NCI-H524 treated with DMSO at 0.1 percent for 48 hours (cell line): Measurements from ENCODE around the gene FCGR2B.
"Not testable (repeated sequence)": the region's sequence is repeated elsewhere in the genome, so short reads cannot be mapped to it uniquely, and the experiment has no call there.

Experiments used
- DNase-seq: peaks from one replicate; lab custom pipeline; 2025; lab: John Stamatoyannopoulos, UW

Gene FCGR2B

GRCh38 chr1:161662684-161663339, at the start of gene FCGR2B:
Gene FCGR2B (plus strand): TSS chr1:161663143. CDS start chr1:161663242, 99 bp downstream.
- not testable (repeated sequence) for DNase-seq

- not testable (repeated sequence) for DNase-seq
Measured at GRCh38 chr1:161616417-161616816, 46.5 kb upstream of the FCGR2B start.

- DNase-seq: not testable (repeated sequence)
Measured at GRCh38 chr1:161618517-161618916, 44.4 kb upstream of the FCGR2B start.

- DNase-seq: not testable (repeated sequence)
Measured at GRCh38 chr1:161620399-161620798, 42.5 kb upstream of the FCGR2B start.

- DNase-seq: peak; percentile 22
Measured at GRCh38 chr1:161621181-161622000, 41.6 kb upstream of the FCGR2B start.

- DNase-seq: not testable (repeated sequence)
Measured at GRCh38 chr1:161622054-161622453, 40.9 kb upstream of the FCGR2B start.

- not testable (repeated sequence) for DNase-seq
Measured at GRCh38 chr1:161623401-161624051, 39.4 kb upstream of the FCGR2B start.

GRCh38 chr1:161624605-161625004, 38.3 kb upstream of the FCGR2B start:
- not testable (repeated sequence) for DNase-seq

- not testable (repeated sequence) for DNase-seq
Measured at GRCh38 chr1:161626445-161627146, 36.3 kb upstream of the FCGR2B start.

GRCh38 chr1:161630128-161630742, 32.7 kb upstream of the FCGR2B start:
- not testable (repeated sequence) for DNase-seq

- DNase-seq: no peak
Measured at GRCh38 chr1:161631076-161631475, 31.9 kb upstream of the FCGR2B start, which contains the start of gene FCGR3B. Gene FCGR3B (minus strand): TSS chr1:161631176. CDS start chr1:161631094, 82 bp downstream.

GRCh38 chr1:161634993-161635392, 27.9 kb upstream of the FCGR2B start:
- DNase-seq: not testable (repeated sequence)

GRCh38 chr1:161636189-161636782, 26.7 kb upstream of the FCGR2B start:
- DNase-seq: not testable (repeated sequence)

GRCh38 chr1:161636976-161637375, 26.0 kb upstream of the FCGR2B start:
- not testable (repeated sequence) for DNase-seq

- not testable (repeated sequence) for DNase-seq
Measured at GRCh38 chr1:161638251-161638993, 24.5 kb upstream of the FCGR2B start.

- DNase-seq: not testable (repeated sequence)
Measured at GRCh38 chr1:161639203-161639602, 23.7 kb upstream of the FCGR2B start.

GRCh38 chr1:161642697-161643096, 20.2 kb upstream of the FCGR2B start:
- not testable (repeated sequence) for DNase-seq

- DNase-seq: not testable (repeated sequence)
Measured at GRCh38 chr1:161643481-161644208, 19.3 kb upstream of the FCGR2B start.

GRCh38 chr1:161644855-161645254, 18.1 kb upstream of the FCGR2B start:
- DNase-seq: not testable (repeated sequence)
